Nephron progenitor cell (in vitro differentiated cells): ENCODE measurements around the gene APBB2.

Source experiments
- DNase-seq: peaks from one replicate; pipeline ENCODE4 v3.0.0; 2021
- H3K27ac Mint-ChIP-seq: 2 replicates; pipeline ENCODE4 v1.8.0; 2021; ENCODE audit warnings: mild to moderate bottlenecking, moderate library complexity, mixed read lengths
- H3K27me3 Mint-ChIP-seq: 2 replicates; pipeline ENCODE4 v1.8.0; 2021; ENCODE audit warnings: mild to moderate bottlenecking, low read depth, mixed read lengths; ENCODE audit not compliant: poor library complexity
- H3K36me3 Mint-ChIP-seq: 2 replicates; pipeline ENCODE4 v1.8.0; 2021; ENCODE audit warnings: low read depth, mixed read lengths
- H3K4me1 Mint-ChIP-seq: 2 replicates; pipeline ENCODE4 v1.8.0; 2021; ENCODE audit warnings: mixed read lengths
- H3K4me3 Mint-ChIP-seq: 2 replicates; pipeline ENCODE4 v1.8.0; 2021; ENCODE audit warnings: mild to moderate bottlenecking, moderate library complexity, mixed read lengths
- H3K9me3 Mint-ChIP-seq: 2 replicates; pipeline ENCODE4 v1.8.0; 2021; ENCODE audit warnings: mild to moderate bottlenecking, moderate library complexity, mixed read lengths
- TF ChIP-seq, protein P1 (sequence below): fragments of 200-600 bp; sonication (generic); IDR thresholded peaks from 2 replicates; pipeline ENCODE4 v1.5.0; 2021; ENCODE audit warnings: antibody characterized with exemption

The APBB2 gene

DNA sequence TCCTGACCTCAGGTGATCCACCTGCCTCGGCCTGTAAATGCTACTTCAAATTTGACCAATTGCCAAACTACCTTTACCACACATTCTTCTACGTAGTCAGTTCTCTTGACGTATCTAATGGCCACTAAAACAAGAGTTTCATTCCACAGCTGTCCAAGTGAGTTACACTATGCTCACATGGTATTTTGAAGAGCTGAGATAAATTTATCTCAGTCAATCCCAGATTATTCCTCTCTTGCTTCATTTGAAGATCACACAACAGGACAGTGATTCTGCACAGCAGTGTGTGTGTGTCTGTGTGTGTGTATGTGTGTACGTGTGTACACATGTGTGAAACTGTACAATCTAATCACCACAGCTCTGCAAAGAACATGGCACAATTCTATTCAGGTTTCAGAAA, 133.4 kb downstream of the APBB2 start:
- Mint-ChIP-seq H3K4me1 (no peaks in the 10 kb centered on the region), H3K27ac (no peak overlapping the region), H3K4me3 (no peak overlapping the region), H3K9me3 (peaks cover 8% of the 10 kb centered on the region), H3K27me3 (no peaks in the 10 kb centered on the region), H3K36me3 (peaks cover 2% of the 10 kb centered on the region)
- TF ChIP-seq, protein P1, sequence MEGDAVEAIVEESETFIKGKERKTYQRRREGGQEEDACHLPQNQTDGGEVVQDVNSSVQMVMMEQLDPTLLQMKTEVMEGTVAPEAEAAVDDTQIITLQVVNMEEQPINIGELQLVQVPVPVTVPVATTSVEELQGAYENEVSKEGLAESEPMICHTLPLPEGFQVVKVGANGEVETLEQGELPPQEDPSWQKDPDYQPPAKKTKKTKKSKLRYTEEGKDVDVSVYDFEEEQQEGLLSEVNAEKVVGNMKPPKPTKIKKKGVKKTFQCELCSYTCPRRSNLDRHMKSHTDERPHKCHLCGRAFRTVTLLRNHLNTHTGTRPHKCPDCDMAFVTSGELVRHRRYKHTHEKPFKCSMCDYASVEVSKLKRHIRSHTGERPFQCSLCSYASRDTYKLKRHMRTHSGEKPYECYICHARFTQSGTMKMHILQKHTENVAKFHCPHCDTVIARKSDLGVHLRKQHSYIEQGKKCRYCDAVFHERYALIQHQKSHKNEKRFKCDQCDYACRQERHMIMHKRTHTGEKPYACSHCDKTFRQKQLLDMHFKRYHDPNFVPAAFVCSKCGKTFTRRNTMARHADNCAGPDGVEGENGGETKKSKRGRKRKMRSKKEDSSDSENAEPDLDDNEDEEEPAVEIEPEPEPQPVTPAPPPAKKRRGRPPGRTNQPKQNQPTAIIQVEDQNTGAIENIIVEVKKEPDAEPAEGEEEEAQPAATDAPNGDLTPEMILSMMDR = no peak
- no peak for DNase-seq

GRCh38 chr4:41079881-41080560, 134.3 kb downstream of the APBB2 start:
- no peak for DNase-seq
- no peak overlapping the region for H3K27ac Mint-ChIP-seq
- no peaks in the 10 kb centered on the region for H3K36me3 Mint-ChIP-seq
- H3K27me3 Mint-ChIP-seq = no peaks in the 10 kb centered on the region
- H3K4me3 Mint-ChIP-seq = no peak overlapping the region
- H3K9me3 Mint-ChIP-seq = no peaks in the 10 kb centered on the region
- TF ChIP-seq, protein P1 = no peak
- no peaks in the 10 kb centered on the region for H3K4me1 Mint-ChIP-seq

DNA sequence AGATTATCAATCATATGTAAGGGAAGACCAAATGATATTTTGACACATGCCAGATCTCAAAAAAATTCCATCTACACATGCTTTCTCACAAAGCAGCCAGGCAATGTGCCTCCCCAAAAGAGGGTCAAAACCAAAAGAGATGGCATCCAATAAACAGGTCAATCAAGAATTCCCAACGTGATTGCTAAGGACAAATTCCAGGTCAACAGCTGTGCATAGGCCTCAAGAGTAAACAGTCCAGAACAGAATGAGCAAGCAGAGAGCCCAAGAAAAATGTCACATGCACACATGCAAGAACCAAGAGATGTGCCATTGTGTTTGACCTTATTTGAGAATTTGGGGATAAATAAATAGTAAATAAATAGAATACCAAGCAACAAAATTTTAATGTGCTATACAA, 136.7 kb downstream of the APBB2 start:
- H3K36me3 Mint-ChIP-seq = no peaks in the 10 kb centered on the region
- no peaks in the 10 kb centered on the region for H3K27me3 Mint-ChIP-seq
- no peak for DNase-seq
- TF ChIP-seq, protein P1 = no peak
- no peak overlapping the region for H3K4me3 Mint-ChIP-seq
- no peak overlapping the region for H3K27ac Mint-ChIP-seq
- H3K4me1 Mint-ChIP-seq = peaks cover under 1% of the 10 kb centered on the region
- H3K9me3 Mint-ChIP-seq = no peaks in the 10 kb centered on the region

GRCh38 chr4:41076481-41076880, 137.9 kb downstream of the APBB2 start:
- Mint-ChIP-seq H3K4me3 (no peak overlapping the region), H3K9me3 (no peaks in the 10 kb centered on the region), H3K36me3 (no peaks in the 10 kb centered on the region), H3K4me1 (peaks cover 11% of the 10 kb centered on the region), H3K27ac (no peak overlapping the region), H3K27me3 (no peaks in the 10 kb centered on the region)
- DNase-seq = no peak
- TF ChIP-seq, protein P1 = no peak

DNA sequence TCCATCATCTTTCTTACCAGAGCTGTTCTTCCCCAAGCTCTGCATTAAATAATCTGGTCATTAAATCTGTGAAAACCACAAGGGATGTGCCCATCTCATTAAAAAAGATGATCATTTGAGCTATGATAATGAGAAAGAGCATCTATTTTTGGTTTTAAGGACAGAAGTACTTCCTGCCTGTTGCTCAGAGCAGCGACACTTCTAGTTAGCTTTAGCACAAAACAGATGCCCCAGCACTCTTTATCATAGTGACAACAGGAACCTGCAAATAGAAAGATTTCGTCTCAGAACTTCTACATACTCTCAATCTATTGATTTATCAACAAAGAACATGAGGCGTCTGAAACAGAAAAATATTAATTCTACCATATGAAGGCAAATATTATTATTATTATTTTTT, 140.1 kb downstream of the APBB2 start:
- TF ChIP-seq, protein P1 = no peak
- no peak for DNase-seq
- H3K27ac Mint-ChIP-seq = no peak overlapping the region
- H3K4me3 Mint-ChIP-seq = no peak overlapping the region
- no peaks in the 10 kb centered on the region for H3K27me3 Mint-ChIP-seq
- H3K9me3 Mint-ChIP-seq = no peaks in the 10 kb centered on the region
- no peaks in the 10 kb centered on the region for H3K36me3 Mint-ChIP-seq
- H3K4me1 Mint-ChIP-seq = peaks cover 19% of the 10 kb centered on the region
